Keratinocyte (primary cell): Measurements from ENCODE around the gene RHOBTB3.

ENCODE experiments used
- EZH2 ChIP-seq: IDR thresholded peaks from one replicate; pipeline ENCODE4 v1.6.1; 2012; ENCODE audit warnings: inconsistent platforms, mild to moderate bottlenecking, low read length, moderate library complexity
- TF ChIP-seq, protein P1 (sequence below), 3 experiments: IDR thresholded peaks in 1 of 3; conservative IDR thresholded peaks in 1 of 3; optimal IDR thresholded peaks in 1 of 3; 2 replicates in 2 of 3; 3 replicates in 1 of 3; pipeline versions ENCODE3 to v1.5.1; 2011; ENCODE audit warnings: low read length in 3 of 3, mild to moderate bottlenecking in 3 of 3, moderate library complexity in 2 of 3, control low read depth in 1 of 3, inconsistent platforms in 1 of 3; ENCODE audit not compliant: insufficient read depth in 2 of 3; ENCODE audit errors: extremely low read depth in 1 of 3

- TF ChIP-seq, protein P1, sequence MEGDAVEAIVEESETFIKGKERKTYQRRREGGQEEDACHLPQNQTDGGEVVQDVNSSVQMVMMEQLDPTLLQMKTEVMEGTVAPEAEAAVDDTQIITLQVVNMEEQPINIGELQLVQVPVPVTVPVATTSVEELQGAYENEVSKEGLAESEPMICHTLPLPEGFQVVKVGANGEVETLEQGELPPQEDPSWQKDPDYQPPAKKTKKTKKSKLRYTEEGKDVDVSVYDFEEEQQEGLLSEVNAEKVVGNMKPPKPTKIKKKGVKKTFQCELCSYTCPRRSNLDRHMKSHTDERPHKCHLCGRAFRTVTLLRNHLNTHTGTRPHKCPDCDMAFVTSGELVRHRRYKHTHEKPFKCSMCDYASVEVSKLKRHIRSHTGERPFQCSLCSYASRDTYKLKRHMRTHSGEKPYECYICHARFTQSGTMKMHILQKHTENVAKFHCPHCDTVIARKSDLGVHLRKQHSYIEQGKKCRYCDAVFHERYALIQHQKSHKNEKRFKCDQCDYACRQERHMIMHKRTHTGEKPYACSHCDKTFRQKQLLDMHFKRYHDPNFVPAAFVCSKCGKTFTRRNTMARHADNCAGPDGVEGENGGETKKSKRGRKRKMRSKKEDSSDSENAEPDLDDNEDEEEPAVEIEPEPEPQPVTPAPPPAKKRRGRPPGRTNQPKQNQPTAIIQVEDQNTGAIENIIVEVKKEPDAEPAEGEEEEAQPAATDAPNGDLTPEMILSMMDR (optimal IDR thresholded peaks at IDR 0.05 in 1 of 3, IDR thresholded peaks at IDR 0.05 in 1 of 3, conservative IDR thresholded peaks at IDR 0.05 in 1 of 3; ENCODE audit: extremely low read depth in 1 of 3, insufficient read depth in 2 of 3, low read length in 3 of 3) = no peak
- no peak for TF ChIP-seq EZH2
Observed at GRCh38 chr5:95842854-95843544, 111.9 kb downstream of the RHOBTB3 start.
